ENCODE data around the gene TNFRSF8. TPM values are rescaled to one million over a fixed set of nuclear protein-coding genes. Genes with fewer than 3 reads are reported as not detected.
A peak's percentile ranks its signal among the peaks of the same experiment; 100 is the strongest.

TNFRSF8 gene
- total and polyA plus RNA-seq, 9 of the 15 experiments (the other 6 are each of a cell fraction or from before 2014, with no cell fraction given), result 3.5 to 38.4 (median 17.1) TPM

DNA sequence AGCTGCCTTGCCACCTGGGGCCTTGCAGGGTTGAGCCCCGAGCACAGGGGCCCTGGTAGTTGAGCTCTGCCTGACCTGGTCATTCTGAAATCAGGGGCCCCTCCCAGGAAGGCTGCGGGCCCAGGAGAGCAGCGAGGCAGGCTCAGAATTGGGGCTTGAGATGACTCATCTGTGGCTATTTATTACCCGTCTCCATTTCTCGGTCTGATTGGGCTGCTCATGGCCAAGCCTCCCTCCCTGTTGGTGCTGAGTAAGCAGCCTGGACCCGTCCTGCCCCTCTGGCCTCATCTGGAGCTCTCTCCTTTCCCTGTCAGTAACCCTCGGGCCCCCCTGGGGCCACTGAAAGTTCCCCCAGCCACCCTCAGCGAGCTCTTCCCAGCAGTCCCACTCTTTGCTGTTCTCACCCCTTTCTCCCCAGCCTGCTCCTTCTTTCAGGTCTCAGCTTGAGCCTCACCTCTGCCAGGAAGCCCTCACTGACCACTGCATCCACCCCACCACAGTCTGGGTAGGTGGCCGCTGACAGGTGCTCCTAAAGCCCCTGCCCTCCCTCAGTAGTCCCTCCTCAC, 11.0 kb upstream of the TNFRSF8 start (continued):
- TF ChIP-seq, protein P1, sequence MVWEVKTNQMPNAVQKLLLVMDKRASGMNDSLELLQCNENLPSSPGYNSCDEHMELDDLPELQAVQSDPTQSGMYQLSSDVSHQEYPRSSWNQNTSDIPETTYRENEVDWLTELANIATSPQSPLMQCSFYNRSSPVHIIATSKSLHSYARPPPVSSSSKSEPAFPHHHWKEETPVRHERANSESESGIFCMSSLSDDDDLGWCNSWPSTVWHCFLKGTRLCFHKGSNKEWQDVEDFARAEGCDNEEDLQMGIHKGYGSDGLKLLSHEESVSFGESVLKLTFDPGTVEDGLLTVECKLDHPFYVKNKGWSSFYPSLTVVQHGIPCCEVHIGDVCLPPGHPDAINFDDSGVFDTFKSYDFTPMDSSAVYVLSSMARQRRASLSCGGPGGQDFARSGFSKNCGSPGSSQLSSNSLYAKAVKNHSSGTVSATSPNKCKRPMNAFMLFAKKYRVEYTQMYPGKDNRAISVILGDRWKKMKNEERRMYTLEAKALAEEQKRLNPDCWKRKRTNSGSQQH (CRISPR knock-in tag; IDR thresholded peaks at IDR 0.05), result no peak
- TF ChIP-seq PHF8 (IDR thresholded peaks at IDR 0.05; ENCODE audit: borderline replicate concordance, low read length) (peak; percentile 29; the same call in 1 of the 2 replicates), ZNF384 (IDR thresholded peaks at IDR 0.05; ENCODE audit: low read depth, low read length) (no peak), ZNF75A (CRISPR knock-in tag; IDR thresholded peaks at IDR 0.05) (no peak), FOS (IDR thresholded peaks at IDR 0.05; ENCODE audit: extremely low read depth, insufficient read length) (peak; percentile 69), ZBTB17 (CRISPR knock-in tag; IDR thresholded peaks at IDR 0.05) (0 out of 2 replicates have a peak, but pooled peaks have one; percentile 21), LARP7 (IDR thresholded peaks at IDR 0.05) (0 out of 2 replicates have a peak, but pooled peaks have one; percentile 8), ZFP36 (IDR thresholded peaks at IDR 0.05; ENCODE audit: low read depth, low read length, partially characterized antibody) (peak; percentile 94), ETV1 (tag; conservative IDR thresholded peaks at IDR 0.05; ENCODE audit: low read depth) (0 out of 2 replicates have a peak, but pooled peaks have one; percentile 8), ZNF561 (CRISPR knock-in tag; conservative IDR thresholded peaks at IDR 0.05) (0 out of 2 replicates have a peak, but pooled peaks have one; percentile 17), RHOXF2B (CRISPR knock-in tag; conservative IDR thresholded peaks at IDR 0.05) (no peak), RAD51 (IDR thresholded peaks at IDR 0.05; ENCODE audit: borderline replicate concordance, low read depth) (no peak), CBX1 (IDR thresholded peaks at IDR 0.05; ENCODE audit: low read depth) (no peak), CXXC5 (CRISPR knock-in tag; IDR thresholded peaks at IDR 0.05) (0 out of 2 replicates have a peak, but pooled peaks have one; percentile 21)
- TF ChIP-seq, protein P2, sequence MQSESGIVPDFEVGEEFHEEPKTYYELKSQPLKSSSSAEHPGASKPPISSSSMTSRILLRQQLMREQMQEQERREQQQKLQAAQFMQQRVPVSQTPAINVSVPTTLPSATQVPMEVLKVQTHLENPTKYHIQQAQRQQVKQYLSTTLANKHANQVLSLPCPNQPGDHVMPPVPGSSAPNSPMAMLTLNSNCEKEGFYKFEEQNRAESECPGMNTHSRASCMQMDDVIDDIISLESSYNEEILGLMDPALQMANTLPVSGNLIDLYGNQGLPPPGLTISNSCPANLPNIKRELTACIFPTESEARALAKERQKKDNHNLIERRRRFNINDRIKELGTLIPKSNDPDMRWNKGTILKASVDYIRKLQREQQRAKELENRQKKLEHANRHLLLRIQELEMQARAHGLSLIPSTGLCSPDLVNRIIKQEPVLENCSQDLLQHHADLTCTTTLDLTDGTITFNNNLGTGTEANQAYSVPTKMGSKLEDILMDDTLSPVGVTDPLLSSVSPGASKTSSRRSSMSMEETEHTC (IDR thresholded peaks at IDR 0.05), result no peak
- TF ChIP-seq, protein P3, sequence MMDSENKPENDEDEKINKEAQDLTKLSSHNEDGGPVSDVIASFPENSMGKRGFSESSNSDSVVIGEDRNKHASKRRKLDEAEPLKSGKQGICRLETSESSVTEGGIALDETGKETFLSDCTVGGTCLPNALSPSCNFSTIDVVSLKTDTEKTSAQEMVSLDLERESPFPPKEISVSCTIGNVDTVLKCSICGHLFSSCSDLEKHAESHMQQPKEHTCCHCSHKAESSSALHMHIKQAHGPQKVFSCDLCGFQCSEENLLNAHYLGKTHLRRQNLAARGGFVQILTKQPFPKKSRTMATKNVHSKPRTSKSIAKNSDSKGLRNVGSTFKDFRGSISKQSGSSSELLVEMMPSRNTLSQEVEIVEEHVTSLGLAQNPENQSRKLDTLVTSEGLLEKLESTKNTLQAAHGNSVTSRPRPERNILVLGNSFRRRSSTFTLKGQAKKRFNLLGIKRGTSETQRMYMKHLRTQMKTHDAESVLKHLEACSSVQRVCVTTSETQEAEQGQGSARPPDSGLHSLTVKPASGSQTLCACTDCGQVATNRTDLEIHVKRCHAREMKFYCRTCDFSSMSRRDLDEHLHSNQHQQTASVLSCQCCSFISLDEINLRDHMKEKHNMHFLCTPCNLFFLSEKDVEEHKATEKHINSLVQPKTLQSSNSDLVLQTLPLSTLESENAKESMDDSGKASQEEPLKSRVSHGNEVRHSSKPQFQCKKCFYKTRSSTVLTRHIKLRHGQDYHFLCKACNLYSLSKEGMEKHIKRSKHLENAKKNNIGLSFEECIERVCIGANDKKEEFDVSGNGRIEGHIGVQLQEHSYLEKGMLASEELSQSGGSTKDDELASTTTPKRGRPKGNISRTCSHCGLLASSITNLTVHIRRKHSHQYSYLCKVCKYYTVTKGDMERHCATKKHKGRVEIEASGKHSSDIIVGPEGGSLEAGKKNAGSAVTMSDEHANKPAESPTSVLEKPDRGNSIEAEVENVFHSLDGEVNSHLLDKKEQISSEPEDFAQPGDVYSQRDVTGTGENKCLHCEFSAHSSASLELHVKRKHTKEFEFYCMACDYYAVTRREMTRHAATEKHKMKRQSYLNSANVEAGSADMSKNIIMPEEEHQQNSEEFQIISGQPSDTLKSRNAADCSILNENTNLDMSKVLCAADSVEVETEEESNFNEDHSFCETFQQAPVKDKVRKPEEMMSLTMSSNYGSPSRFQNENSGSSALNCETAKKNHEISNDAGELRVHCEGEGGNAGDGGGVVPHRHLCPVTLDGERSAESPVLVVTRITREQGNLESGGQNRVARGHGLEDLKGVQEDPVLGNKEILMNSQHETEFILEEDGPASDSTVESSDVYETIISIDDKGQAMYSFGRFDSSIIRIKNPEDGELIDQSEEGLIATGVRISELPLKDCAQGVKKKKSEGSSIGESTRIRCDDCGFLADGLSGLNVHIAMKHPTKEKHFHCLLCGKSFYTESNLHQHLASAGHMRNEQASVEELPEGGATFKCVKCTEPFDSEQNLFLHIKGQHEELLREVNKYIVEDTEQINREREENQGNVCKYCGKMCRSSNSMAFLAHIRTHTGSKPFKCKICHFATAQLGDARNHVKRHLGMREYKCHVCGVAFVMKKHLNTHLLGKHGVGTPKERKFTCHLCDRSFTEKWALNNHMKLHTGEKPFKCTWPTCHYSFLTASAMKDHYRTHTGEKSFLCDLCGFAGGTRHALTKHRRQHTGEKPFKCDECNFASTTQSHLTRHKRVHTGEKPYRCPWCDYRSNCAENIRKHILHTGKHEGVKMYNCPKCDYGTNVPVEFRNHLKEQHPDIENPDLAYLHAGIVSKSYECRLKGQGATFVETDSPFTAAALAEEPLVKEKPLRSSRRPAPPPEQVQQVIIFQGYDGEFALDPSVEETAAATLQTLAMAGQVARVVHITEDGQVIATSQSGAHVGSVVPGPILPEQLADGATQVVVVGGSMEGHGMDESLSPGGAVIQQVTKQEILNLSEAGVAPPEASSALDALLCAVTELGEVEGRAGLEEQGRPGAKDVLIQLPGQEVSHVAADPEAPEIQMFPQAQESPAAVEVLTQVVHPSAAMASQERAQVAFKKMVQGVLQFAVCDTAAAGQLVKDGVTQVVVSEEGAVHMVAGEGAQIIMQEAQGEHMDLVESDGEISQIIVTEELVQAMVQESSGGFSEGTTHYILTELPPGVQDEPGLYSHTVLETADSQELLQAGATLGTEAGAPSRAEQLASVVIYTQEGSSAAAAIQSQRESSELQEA (IDR thresholded peaks at IDR 0.05; ENCODE audit: low read depth), result no peak
- TF ChIP-seq, protein P4, sequence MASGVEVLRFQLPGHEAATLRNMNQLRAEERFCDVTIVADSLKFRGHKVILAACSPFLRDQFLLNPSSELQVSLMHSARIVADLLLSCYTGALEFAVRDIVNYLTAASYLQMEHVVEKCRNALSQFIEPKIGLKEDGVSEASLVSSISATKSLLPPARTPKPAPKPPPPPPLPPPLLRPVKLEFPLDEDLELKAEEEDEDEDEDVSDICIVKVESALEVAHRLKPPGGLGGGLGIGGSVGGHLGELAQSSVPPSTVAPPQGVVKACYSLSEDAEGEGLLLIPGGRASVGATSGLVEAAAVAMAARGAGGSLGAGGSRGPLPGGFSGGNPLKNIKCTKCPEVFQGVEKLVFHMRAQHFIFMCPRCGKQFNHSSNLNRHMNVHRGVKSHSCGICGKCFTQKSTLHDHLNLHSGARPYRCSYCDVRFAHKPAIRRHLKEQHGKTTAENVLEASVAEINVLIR (CRISPR knock-in tag; IDR thresholded peaks at IDR 0.05), result no peak
